IMR-90 (cell line): ENCODE data around the gene ROBO1.
"Not testable (repeated sequence)": the region's sequence is repeated elsewhere in the genome, so short reads cannot be mapped to it uniquely, and the experiment has no call there.

Experiments
- CEBPB ChIP-seq: IDR thresholded peaks from 2 replicates; pipeline ENCODE4 v1.6.1; 2012; ENCODE audit warnings: low read depth, low read length, improper control_type of control experiment
- NFE2L2 ChIP-seq: fragments of 150-350 bp; IDR thresholded peaks from 2 replicates; pipeline ENCODE4 v1.6.1; 2016; ENCODE audit warnings: low read depth, mild to moderate bottlenecking, low read length
- POLR2A ChIP-seq: IDR thresholded peaks from 2 replicates; pipeline ENCODE4 v1.6.1; 2012; ENCODE audit warnings: mild to moderate bottlenecking, low read depth, low read length
- RAD21 ChIP-seq: IDR thresholded peaks from 2 replicates; pipeline ENCODE4 v1.6.1; 2012; ENCODE audit warnings: low read length, improper control_type of control experiment
- RFX5 ChIP-seq: IDR thresholded peaks from 2 replicates; pipeline ENCODE4 v1.8.0; 2012; ENCODE audit warnings: low read depth, mild to moderate bottlenecking, low read length, moderate library complexity
- SMC3 ChIP-seq: fragments of 150-350 bp; IDR thresholded peaks from 2 replicates; pipeline ENCODE4 v1.6.1; 2016; ENCODE audit warnings: low read depth, mild to moderate bottlenecking, antibody characterized with exemption, low read length, moderate library complexity
- TF ChIP-seq, protein P1 (sequence below): conservative IDR thresholded peaks from 2 replicates; pipeline ENCODE4 v1.5.1; 2012; ENCODE audit warnings: mild to moderate bottlenecking, low read depth, low read length, improper control_type of control experiment
- TF ChIP-seq, protein P2 (sequence below): fragments of 150-350 bp; IDR thresholded peaks from 2 replicates; pipeline ENCODE4 v1.6.1; 2017; ENCODE audit warnings: mild to moderate bottlenecking, antibody characterized with exemption, low read length, low read depth

DNA sequence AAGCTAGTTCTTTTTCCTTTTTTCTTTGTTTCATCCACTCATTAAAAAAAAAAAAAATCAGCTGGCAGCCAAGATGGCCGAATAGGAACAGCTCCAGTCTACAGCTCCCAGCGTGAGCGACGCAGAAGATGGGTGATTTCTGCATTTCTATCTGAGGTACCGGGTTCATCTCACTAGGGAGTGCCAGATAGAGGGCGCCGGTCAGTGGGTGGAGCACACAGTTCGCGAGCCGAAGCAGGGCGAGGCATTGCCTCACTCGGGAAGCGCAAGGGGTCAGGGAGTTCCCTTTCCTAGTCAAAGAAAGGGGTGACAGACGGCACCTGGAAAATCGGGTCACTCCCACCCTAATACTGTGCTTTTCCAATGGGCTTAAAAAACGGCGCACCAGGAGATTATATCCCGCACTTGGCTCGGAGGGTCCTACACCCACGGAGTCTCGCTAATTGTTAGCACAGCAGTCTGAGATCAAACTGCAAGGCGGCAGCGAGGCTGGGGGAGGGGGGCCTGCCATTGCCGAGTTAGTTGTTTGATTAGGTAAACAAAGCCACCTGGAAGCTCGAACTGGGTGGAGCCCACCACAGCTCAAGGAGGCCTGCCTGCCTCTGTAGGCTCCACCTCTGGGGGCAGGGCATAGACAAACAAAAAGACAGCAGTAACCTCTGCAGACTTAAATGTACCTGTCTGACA lies 1092.5 kb downstream of the ROBO1 start:
- TF ChIP-seq, protein P1, sequence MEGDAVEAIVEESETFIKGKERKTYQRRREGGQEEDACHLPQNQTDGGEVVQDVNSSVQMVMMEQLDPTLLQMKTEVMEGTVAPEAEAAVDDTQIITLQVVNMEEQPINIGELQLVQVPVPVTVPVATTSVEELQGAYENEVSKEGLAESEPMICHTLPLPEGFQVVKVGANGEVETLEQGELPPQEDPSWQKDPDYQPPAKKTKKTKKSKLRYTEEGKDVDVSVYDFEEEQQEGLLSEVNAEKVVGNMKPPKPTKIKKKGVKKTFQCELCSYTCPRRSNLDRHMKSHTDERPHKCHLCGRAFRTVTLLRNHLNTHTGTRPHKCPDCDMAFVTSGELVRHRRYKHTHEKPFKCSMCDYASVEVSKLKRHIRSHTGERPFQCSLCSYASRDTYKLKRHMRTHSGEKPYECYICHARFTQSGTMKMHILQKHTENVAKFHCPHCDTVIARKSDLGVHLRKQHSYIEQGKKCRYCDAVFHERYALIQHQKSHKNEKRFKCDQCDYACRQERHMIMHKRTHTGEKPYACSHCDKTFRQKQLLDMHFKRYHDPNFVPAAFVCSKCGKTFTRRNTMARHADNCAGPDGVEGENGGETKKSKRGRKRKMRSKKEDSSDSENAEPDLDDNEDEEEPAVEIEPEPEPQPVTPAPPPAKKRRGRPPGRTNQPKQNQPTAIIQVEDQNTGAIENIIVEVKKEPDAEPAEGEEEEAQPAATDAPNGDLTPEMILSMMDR: not testable (repeated sequence)
- not testable (repeated sequence) for TF ChIP-seq RFX5, POLR2A, CEBPB, NFE2L2, RAD21, SMC3
- TF ChIP-seq, protein P2, sequence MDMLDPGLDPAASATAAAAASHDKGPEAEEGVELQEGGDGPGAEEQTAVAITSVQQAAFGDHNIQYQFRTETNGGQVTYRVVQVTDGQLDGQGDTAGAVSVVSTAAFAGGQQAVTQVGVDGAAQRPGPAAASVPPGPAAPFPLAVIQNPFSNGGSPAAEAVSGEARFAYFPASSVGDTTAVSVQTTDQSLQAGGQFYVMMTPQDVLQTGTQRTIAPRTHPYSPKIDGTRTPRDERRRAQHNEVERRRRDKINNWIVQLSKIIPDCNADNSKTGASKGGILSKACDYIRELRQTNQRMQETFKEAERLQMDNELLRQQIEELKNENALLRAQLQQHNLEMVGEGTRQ: not testable (repeated sequence)
